NCI-H2171 treated with DMSO at 0.1 percent for 48 hours (cell line): Measurements from ENCODE around the gene PCDHGC4.

Source experiments
- DNase-seq: peaks from one replicate; lab custom pipeline; 2025; lab: John Stamatoyannopoulos, UW

Gene PCDHGC4

DNA sequence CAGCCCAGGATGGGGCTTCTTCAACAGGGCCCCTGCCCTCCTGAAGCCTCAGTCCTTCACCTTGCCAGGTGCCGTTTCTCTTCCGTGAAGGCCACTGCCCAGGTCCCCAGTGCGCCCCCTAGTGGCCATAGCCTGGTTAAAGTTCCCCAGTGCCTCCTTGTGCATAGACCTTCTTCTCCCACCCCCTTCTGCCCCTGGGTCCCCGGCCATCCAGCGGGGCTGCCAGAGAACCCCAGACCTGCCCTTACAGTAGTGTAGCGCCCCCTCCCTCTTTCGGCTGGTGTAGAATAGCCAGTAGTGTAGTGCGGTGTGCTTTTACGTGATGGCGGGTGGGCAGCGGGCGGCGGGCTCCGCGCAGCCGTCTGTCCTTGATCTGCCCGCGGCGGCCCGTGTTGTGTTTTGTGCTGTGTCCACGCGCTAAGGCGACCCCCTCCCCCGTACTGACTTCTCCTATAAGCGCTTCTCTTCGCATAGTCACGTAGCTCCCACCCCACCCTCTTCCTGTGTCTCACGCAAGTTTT lies 27.6 kb downstream of the PCDHGC4 start:
- DNase-seq, result peak; percentile 58

DNA sequence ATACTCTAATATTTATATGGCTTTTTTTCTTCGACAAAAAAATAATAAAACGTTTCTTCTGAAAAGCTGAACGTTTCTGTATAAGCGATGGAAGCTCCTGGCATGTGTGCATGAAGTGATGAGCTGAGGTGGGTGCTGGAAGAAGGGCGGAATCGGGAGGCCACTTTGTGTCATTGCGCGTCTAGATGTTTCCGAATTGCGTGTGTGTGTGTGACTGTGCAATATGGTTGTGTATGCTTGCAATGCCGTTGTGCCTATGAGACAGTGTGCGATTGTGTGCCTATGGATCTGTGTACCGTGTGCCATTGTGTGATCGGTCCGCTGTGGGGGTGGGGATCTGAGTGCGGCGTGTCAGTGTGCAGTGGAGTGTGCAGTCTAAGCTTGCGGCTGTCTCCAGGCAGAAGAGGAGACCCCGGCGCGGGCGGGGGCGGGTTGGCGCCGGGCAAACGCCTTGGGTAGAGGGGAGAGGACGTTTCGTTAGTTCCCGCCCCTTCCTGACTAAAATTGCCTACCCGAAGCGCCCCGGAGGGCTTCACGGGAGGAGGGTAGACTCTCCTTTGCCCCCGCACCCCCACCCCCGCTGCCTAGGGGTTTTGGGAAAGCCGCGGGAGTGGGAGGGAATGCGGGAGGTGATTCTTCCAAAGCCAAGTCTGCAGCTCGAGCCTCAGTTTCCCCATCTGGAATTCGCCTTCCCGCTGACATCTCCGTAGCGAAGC lies 28.2 kb downstream of the PCDHGC4 start:
- peak; percentile 77 for DNase-seq

DNA sequence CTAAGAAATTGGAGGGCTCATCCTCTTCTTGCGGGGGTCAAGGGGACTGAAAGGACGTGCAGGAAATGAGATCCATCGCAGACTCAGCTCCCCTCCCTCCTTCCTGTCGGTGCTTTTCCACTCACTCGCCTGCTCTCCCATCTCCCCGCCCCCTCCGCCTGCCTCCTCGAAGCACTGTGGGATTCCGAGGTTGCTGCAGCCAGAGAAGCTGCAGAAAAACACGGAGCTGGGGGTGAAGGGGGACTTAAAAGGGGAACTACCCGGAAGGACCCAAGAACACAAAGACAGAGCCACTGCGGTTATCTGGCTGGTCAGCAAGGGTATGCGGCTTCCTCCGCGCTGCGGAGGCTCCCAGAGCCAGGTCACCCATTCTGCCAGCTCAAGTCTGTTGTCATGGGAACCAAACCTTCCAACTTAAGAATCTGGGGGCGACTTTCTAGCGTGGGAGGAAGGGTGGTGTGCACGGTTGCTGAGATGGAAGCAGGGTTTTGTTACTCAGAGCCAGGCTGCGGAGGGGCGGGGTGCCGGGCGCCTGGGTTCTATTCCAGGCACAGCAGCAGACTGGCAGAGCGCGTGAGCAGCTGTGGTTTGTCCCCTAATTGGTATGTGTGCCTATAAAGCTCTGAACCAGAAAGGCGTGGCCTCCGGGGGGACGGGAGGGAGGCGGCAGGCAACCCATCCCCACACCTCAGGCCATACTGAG lies 28.9 kb downstream of the PCDHGC4 start:
- peak; percentile 88 for DNase-seq

DNA sequence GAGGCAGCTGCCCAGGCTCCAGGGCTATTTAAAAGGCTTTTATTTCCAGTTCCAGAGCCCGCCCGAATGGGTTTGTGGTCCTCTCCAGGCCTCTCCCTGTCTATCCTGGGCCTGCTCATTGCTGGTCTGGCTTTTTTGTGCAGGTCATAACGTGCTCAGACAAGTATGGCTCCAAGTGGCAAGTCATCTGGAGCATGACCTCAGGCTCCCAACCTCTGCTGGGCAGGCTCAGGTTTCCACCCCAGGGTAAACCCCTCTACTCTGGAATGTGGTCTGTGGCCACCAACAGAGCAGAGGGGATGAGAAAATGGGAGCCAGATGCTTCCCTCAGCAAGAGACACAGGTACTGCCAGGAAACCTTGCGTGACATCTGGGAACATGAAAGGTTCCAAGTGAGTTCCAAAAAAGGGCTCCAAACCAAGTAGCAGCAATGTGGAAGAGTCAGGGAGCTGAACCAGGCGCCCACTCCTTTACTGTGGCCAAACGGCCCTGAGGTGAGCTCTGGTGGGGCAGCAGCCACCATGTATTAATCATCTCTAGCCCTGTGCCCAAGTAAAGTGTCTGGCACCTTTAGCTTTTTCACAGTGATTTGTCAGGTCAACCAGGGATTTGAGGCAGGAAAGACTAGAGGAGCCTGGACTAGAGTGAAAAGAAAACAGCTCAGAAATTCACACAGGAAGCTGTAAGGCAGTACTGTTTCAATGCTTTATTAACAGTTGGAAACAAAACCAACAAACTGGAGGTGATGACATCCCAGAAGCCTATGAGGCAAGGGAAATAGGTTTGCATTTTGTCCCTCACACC lies 29.7 kb downstream of the PCDHGC4 start:
- DNase-seq, result peak; percentile 88

DNA sequence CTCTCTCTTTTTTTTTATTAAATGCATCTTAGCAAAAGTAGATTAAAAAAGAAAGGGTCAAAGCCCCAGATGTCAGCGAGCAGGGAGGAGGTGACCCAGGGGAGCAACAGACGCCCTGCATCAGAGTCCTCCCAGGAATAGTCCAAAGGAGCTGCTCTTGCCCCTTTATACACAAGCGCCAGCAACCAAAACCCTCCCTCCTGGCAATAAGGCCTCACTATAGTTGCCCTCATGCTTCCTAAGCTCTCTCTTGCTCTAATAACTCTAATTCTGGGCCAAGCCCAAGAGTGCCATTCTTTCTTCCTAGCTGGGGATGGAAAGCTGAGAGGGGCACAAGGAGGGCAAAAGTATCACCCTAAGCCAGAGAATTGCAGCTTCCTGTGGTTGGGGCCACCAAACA lies 30.3 kb downstream of the PCDHGC4 start:
- DNase-seq, result no peak

DNA sequence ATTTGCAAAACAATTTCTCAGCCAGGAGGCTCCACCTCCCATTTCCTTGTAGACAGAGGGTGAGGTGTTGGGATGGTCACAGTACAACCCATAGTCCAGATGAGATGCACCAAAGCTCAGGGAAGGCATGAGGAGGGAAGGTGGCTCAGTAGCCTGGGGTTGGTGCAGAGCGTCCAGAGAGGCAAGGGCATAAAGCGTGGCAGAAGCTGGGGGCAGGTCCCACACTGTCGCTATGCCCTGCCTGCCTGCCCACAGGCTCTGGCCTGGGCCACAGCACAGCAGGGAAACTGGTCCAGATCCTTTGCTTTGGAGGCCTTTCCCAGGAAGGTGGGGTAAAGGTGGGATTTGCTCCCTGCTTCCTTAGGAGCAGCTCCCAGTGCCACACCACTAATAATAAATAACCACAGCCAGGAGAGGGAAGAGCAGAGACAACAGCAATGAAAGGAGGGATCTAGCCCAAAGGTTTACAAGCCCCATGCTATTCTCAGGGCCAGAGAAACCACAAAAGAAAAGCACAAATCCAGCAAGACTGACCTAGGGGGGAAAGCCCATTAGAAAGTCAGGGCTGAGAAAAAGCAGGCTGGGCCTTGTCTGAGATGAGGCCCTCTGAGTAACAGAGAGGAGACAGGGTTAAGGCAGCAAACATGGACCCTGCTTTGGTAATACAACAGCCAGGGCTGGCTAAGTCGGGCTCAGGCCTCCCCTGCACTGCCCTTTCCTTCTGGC lies 31.3 kb downstream of the PCDHGC4 start:
- no peak for DNase-seq

DNA sequence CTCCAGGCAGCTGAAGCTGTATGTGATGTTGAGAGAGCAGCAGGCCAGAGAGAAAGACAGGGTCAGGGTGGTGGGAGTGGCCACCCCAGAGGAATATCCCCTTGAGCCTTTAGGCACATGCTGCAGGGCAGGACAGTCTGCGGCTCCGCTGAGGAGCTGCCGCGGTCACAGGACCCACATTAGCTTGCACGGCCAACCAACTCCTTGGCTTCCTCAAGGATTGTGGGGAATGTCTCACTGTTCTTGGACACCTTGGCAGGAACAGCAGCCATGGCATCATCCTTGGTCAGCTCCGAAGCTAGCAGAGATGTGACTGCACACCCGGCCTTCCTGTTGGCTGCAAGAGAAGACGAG lies 31.8 kb downstream of the PCDHGC4 start:
- no peak for DNase-seq

DNA sequence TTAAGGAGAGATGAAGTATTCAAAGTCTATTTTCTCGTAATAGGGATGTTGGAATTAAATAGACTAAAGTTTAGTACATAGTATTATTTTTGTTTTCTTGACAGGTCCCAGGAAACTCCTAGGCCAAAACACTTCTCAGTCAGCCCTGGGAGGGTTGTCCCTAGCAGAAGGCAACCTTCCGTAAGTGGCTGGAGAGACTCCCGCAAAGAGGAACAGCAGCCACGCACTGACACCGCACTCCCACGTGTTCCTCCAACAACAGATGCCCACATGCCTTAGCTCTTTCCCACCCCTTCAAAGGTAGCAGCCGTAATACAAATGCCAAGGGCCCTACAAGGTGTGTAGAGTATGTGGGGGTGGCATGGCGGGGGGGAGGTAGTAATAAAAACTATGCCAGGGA lies 32.5 kb downstream of the PCDHGC4 start:
- DNase-seq, result no peak

DNA sequence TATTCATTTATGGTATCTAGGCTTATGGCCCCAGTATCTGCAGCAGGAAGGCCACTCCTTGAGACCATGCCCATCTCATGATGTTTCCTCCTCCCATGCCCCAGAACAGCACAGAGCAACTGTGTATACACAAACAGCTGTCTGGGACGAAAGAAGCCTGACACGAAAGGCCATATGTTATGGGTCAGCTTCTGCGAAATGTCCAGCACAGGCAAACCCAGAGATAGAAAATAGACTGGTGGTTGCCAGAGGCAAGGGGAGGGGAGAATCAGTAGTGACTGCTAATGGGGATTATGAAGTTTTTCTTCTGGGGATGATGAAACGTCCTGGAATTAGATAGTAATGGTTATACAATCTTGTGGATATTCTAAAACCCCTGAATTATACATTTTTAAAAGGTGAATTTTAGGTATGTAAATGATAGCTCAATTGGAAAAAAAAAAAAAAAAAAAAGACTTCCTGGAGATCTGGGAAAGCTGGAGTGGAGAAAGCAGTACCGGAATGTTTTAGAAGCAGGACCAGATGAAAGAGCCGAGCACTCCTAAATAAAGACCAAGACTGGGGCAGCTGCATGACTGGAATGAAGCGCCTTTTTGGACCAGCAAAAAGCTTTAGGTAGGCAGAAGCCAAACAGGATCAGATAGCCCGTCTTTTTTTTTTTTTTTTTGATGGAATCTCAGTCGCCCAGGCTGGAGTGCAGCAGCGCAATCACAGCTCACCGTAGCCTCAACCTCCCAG lies 33.2 kb downstream of the PCDHGC4 start:
- DNase-seq, result no peak

DNA sequence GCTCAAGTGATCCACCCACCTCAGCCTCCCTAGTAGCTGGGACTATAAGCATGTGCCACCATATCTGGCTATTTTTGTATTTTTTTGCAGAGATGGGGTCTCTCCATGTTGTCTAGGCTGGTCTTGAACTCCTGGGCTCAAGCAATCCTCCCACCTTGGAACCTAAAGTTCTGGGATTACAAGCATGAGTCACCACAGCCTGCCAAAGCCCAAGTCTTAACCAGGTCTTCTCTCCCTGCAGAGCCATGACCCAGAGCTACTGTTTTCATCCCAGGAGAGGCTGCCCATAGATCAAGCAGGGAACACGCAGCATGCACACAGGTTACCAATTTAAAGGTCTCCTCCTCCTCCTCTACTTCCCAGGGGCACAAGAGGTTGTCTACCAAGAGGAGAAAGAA lies 33.8 kb downstream of the PCDHGC4 start:
- DNase-seq, result no peak

DNA sequence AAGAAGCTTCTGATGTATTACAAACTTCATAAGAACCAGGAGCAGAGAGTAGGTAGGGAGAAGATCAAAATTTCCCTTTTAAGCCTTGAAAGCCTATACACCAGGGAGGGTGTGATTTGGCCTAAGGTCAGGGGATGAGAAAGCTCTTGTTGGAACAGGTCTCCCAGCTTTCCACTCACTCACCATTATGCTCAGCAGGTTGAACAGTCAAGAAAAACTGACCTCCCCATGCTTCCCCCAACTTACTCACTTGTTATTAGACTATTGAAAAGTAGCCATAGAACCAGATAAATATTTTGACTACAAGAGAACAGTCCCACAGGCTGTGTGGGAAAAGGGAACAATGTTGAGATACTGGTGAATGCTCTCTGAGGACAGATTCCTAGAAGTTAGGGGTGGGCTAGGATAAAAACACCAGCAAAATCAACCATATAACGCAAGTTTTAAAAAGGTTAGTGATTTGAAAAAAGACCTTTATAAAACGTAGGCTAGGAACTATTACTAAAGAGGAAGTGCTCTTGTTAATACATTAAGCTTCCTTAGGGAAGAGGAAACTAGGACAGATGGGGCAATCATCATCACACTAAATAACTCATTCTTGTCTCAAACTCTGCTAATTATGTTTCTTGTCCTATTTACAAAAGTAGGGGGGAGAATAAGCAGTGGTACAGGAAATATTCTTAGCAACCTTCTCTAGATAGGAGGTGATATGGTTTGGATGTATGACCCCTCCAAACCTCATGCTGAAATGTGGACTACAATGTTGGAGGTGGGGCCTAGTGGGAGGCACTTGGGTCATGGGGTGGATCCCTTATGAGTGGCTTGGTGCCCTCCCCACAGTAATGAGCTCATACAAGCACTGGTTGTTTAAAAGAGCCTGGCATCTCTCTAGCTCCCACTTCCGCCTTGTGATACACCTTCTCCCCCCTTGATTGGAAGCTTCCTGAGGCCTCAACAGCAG lies 35.1 kb downstream of the PCDHGC4 start:
- no peak for DNase-seq

DNA sequence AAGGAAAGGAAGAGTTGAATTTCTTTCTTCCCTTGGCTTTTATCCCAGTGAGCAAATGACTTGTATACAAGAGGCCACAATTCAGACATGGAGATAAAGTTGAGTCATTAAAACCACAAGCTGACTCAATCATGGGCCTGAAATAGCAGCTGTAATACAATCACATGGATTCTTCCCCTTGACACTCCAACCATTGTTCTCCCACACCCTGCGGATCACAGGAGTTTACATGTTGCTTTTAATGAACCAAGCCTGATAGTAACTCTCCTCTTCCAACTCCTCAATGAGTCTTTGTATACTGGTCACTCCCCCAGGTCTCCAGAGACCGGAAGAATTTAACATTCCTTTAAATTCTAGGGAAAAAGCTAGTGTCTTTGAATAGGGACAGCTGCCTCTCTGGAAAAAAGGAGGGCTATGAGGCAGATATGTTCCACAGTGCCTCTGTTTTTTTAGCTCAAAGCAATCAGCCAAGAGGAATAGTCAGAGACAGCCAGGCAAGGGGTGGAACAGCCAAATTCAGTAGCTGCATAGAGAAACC lies 36.5 kb downstream of the PCDHGC4 start:
- no peak for DNase-seq

DNA sequence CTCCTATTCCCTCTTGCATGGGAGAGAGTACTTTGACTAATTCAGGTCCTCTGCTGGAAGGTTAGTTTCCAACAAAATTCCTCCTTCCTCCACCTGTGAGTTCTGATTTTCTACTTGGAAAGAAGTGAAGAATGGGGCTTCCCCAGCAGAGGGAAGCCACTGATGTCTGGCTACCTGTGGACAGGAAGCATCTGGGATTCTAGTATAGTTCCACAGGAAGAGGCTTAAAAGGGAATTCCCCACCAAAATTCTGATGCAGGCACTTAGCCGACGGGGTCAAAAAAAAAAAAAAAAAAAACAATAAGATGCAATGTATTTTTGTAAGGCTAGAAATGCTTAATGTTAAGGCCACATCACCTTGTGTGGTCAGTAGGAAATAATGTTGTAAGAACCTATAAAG lies 37.5 kb downstream of the PCDHGC4 start:
- no peak for DNase-seq

DNA sequence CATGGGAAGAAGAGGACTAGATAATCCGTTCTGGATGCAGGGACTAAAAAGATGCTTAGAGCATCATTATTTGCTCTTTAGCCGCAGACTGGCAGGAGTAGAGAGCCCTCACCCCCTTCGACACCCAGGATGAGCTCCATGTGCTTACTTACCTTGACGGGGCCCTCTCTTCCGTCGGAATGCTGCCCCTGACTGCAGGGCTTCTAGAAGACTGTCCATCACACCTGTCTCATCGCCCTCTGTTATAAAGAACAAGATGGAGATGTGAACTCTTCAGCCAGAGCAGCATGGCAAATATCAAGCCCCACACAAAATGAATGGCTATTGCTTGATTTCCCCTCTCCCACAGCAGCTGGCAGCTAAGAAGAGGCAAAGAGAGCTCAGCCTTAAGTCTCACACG lies 39.2 kb downstream of the PCDHGC4 start:
- no peak for DNase-seq

DNA sequence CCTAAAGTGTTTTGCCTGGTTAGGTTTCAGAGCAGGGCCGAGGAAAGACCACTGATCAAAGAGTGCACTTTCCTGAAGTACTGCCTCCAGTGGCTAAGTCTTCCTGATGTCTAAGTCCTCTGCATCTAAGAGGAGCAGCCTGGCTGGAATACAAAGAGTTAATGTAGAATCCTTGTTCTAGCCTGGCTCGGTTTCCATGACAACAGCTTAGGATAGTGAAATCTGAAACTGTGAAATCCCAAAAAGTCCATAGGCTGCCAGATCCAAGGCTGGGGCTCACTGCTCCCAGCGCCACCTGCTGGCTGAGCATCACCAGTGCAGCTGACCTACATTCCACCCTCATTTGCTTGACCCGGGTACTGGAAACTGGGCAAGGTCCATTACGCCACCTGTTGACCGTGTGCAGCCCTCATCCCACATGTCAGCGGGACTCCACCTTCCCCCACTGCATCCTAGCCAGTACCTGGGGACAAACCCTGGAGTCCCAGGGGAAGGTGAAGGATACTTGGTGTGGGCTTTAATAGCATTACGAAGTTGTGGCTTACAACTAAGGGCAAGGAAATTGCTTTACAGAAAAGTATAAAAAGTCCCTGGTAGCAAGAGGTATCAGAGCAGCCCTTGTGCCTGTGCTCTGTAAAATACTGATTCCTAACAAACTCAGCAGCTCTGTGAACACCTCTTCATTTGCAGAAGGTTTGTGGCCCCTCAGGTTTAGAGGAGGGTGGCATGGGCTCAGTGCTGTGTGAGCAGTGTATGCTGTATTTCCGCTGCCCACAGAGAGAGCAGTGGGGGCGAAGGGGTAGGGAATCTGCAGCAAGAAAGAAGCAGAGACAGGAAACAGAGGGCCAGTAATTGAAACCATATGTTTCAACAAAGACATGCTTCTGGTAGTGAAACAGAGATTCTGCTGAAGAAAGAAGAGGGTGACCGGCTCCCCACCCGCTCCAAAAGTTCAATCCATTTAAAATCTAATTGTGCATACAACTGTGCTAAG lies 40.1 kb downstream of the PCDHGC4 start:
- peak; percentile 85 for DNase-seq

DNA sequence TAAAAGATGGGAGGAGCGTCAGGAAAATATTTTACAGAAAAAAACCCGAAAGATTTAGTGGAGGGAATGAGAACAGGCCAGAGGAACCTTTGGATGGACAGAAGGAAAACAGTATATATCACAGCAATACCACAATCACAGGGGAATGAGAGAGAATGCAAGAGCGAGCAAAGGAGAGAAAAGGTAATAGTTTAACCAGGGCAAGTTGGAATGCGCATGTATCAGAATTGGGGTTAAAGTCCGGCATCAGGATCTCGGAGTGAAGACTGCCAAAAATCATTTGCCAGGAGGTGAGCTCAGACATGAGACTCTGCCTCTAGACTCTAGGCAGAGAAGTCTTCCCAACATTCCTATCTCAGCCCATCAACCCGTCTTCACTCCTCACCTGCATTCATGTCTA lies 40.8 kb downstream of the PCDHGC4 start:
- no peak for DNase-seq

DNA sequence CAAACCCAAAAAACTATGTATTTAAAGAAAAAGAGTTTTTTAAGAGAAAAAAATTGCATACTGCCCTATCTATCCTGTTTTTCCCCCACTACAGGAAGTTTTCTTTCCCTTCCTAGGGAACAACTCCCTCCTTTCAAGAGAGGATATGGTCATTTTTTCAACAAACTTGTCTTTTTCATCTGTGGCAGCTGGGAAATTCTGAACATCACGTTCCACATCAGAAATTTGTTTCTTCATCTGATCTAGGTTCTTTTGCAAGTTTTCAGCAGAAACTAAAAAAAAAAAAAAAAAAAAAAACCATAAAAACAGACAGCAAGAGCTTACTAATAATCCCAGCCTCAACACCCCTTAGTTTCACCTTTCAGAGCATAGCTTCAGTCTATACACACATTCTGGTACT lies 42.6 kb downstream of the PCDHGC4 start:
- DNase-seq, result no peak

DNA sequence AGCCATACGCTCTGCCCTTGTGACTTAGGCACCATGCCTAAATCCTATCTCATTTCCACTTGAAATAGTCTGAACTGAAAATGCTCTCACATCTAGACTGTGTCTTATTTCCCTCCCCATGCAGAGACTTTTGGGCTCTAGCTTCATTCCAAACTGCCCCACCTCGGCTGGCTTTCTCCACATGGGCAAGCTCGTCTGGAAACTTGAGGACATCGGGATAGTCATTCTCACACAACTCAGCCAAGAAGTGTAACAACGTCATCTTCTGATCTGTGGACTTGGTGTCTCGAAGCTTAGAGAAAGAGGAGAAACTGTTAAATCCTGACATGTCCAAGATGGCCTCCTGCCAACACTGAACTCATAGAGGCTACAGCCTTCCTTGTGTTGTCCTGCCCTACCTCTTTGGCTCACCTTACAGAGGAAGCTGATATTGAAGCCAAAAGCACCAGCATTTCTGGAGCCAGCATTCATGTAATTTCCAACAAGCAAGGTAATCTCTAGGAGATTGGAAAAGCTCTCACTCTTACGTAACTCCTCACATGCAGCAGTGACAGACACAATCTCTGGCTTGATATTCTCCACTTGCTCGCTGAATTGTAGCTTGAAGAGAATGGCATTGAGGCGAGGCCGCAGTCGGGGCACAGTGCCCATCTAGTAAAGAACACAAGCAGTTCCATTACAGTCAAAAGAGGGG lies 43.6 kb downstream of the PCDHGC4 start:
- DNase-seq, result no peak
